HS-27A (cell line): Measurements from ENCODE around the gene FYN.

Source experiments
- DNase-seq: peaks from one replicate; pipeline ENCODE4 v3.0.0-alpha.2; 2012; ENCODE audit warnings: low read depth, missing footprints

FYN gene

GRCh38 chr6:111880181-111880888, 7.1 kb upstream of the FYN start:
- DNase-seq: peak; percentile 87

- DNase-seq: no peak
Measured at GRCh38 chr6:111875741-111876140, 2.5 kb upstream of the FYN start.

GRCh38 chr6:111874025-111874415, 768 bp upstream of the FYN start:
- no peak for DNase-seq

- no peak for DNase-seq
Measured at GRCh38 chr6:111872401-111873177, 663 bp downstream of the FYN start.

GRCh38 chr6:111871725-111872400, 1.4 kb downstream of the FYN start:
- peak; percentile 70 for DNase-seq

- DNase-seq: no peak
Measured at GRCh38 chr6:111871207-111871606, 2.0 kb downstream of the FYN start.

- no peak for DNase-seq
Measured at GRCh38 chr6:111870742-111871064, 2.5 kb downstream of the FYN start.

- no peak for DNase-seq
Measured at GRCh38 chr6:111870051-111870741, 3.1 kb downstream of the FYN start.

GRCh38 chr6:111866857-111867256, 6.4 kb downstream of the FYN start:
- DNase-seq: no peak

GRCh38 chr6:111865909-111866546, 7.2 kb downstream of the FYN start:
- no peak for DNase-seq

- DNase-seq: no peak
Measured at GRCh38 chr6:111865049-111865585, 8.1 kb downstream of the FYN start.

GRCh38 chr6:111864138-111865048, 8.9 kb downstream of the FYN start:
- DNase-seq: no peak

- DNase-seq: no peak
Measured at GRCh38 chr6:111862741-111863140, 10.5 kb downstream of the FYN start.

- no peak for DNase-seq
Measured at GRCh38 chr6:111862314-111862713, 10.9 kb downstream of the FYN start.

- no peak for DNase-seq
Measured at GRCh38 chr6:111861431-111861885, 11.8 kb downstream of the FYN start.

- no peak for DNase-seq
Measured at GRCh38 chr6:111858347-111858746, 14.9 kb downstream of the FYN start.

GRCh38 chr6:111857674-111858337, 15.4 kb downstream of the FYN start:
- no peak for DNase-seq

GRCh38 chr6:111855753-111856152, 17.5 kb downstream of the FYN start:
- DNase-seq: no peak

- DNase-seq: no peak
Measured at GRCh38 chr6:111854683-111855082, 18.6 kb downstream of the FYN start.

GRCh38 chr6:111852725-111853124, 20.5 kb downstream of the FYN start:
- DNase-seq: no peak
